ENCODE data around the gene ATP13A3. TPM values are rescaled to one million over a fixed set of nuclear protein-coding genes. Genes with fewer than 3 reads are reported as not detected.

The ATP13A3 gene
- total and polyA plus RNA-seq, 2 experiments from 2014 or later: 20.0 to 202 TPM

- no peaks in the 10 kb centered on the region for H3K9me2 ChIP-seq (ENCODE audit: insufficient read depth)
- Mint-ChIP-seq H3K4me1 (peaks cover 47% of the 10 kb centered on the region), H3K9me3 (no peaks in the 10 kb centered on the region), H3K27me3 (ENCODE audit: insufficient read depth, low read depth, poor library complexity) (peaks cover 28% of the 10 kb centered on the region), H3K4me3 (no peak overlapping the region), H3K27ac (no peak overlapping the region), H3K36me3 (ENCODE audit: low read depth) (no peaks in the 10 kb centered on the region)
- DNase-seq (ENCODE audit: low spot score) (no peak), ATAC-seq (no peak)
- no peaks in the 10 kb centered on the region for H3K36me3 ChIP-seq (ENCODE audit: insufficient read depth)
- H2AFZ ChIP-seq: no peak overlapping the region
- no peaks in the 10 kb centered on the region for H3K27me3 ChIP-seq (ENCODE audit: insufficient read depth)
- no peak overlapping the region for H3K4me2 ChIP-seq
- peaks cover 24% of the 10 kb centered on the region for H3K4me1 ChIP-seq (ENCODE audit: insufficient read depth)
- no peaks in the 10 kb centered on the region for H3K79me2 ChIP-seq (replicated peaks; ENCODE audit: insufficient read depth)
- H4K20me1 ChIP-seq (replicated peaks; ENCODE audit: insufficient read depth): no peaks in the 10 kb centered on the region
- no peak for TF ChIP-seq REST (IDR thresholded peaks at IDR 0.05; ENCODE audit: unreplicated experiment)
- no peak for TF ChIP-seq CTCF (conservative IDR thresholded peaks at IDR 0.05; ENCODE audit: low read depth in 2 of 2)
- TF ChIP-seq ETS1 (IDR thresholded peaks at IDR 0.05): no peak
- no peak for TF ChIP-seq JUNB (IDR thresholded peaks at IDR 0.05; ENCODE audit: unreplicated experiment)
- TF ChIP-seq ZNF331 (CRISPR knock-in tag; IDR thresholded peaks at IDR 0.05; ENCODE audit: low read depth): no peak
- TF ChIP-seq EZH2 (IDR thresholded peaks at IDR 0.05; ENCODE audit: low read depth, unreplicated experiment): no peak
- TF ChIP-seq ZNF114 (CRISPR knock-in tag; IDR thresholded peaks at IDR 0.05): no peak
- no peak for TF ChIP-seq ZNF462 (CRISPR knock-in tag; IDR thresholded peaks at IDR 0.05)
- no peak for TF ChIP-seq CREB1 (CRISPR knock-in tag; IDR thresholded peaks at IDR 0.05; ENCODE audit: low read depth)
- TF ChIP-seq STAT1 (IDR thresholded peaks at IDR 0.05; ENCODE audit: unreplicated experiment): no peak
- no peak for TF ChIP-seq EZH2phosphoT487 (IDR thresholded peaks at IDR 0.05; ENCODE audit: unreplicated experiment)
- no peak for TF ChIP-seq NANOG (IDR thresholded peaks at IDR 0.05; ENCODE audit: borderline replicate concordance)
- no peak for TF ChIP-seq POLR2AphosphoS5 (IDR thresholded peaks at IDR 0.05; ENCODE audit: low read depth)
- H3K27ac ChIP-seq (ENCODE audit: low read depth): no peak overlapping the region
- no peaks in the 10 kb centered on the region for H3F3A ChIP-seq (replicated peaks; ENCODE audit: low read depth)
- H3K4me3 ChIP-seq: no peak overlapping the region
Measured at GRCh38 chr3:194373028-194373427, 113.8 kb downstream of the ATP13A3 start.
